Endodermal cell (in vitro differentiated cells): Measurements from ENCODE around the gene MMP28. TPM values are rescaled to one million over a fixed set of nuclear protein-coding genes. Genes with fewer than 3 reads are reported as not detected.

ENCODE experiments used
- DNase-seq: peaks from one replicate; pipeline ENCODE4 v3.0.0-alpha.2; 2017
- H3K27ac ChIP-seq: 2 replicates; pipeline ENCODE4 v1.5.1; 2013; ENCODE audit warnings: mild to moderate bottlenecking, low read depth, low read length, moderate library complexity
- H3K27me3 ChIP-seq: 2 replicates; pipeline ENCODE4 v1.6.1; 2013; ENCODE audit warnings: mild to moderate bottlenecking, low read length, moderate library complexity; ENCODE audit not compliant: insufficient read depth, control insufficient read depth, poor library complexity, severe bottlenecking
- H3K36me3 ChIP-seq: 2 replicates; pipeline ENCODE4 v1.7.0; 2013; ENCODE audit warnings: mild to moderate bottlenecking, low read length, moderate library complexity; ENCODE audit not compliant: control insufficient read depth, insufficient read depth
- H3K4me1 ChIP-seq: one replicate; pipeline ENCODE4 v1.7.0; 2013; ENCODE audit warnings: low read length; ENCODE audit not compliant: control insufficient read depth, insufficient read depth
- H3K4me3 ChIP-seq: 2 replicates; pipeline ENCODE4 v1.5.1; 2013; ENCODE audit warnings: mild to moderate bottlenecking, low read length, moderate library complexity
- H3K9ac ChIP-seq: 2 replicates; pipeline ENCODE4 v1.6.1; 2013; ENCODE audit warnings: mild to moderate bottlenecking, low read length, moderate library complexity; ENCODE audit not compliant: poor library complexity, severe bottlenecking; ENCODE audit errors: extremely low read depth
- H3K9me3 ChIP-seq: 2 replicates; pipeline ENCODE4 v1.6.1; 2013; ENCODE audit warnings: mild to moderate bottlenecking, low read length, moderate library complexity; ENCODE audit not compliant: control insufficient read depth
- H3K27ac Mint-ChIP-seq: 2 replicates; pipeline ENCODE4 v1.8.0; 2020; ENCODE audit warnings: mixed read lengths
- H3K27me3 Mint-ChIP-seq: 2 replicates; pipeline ENCODE4 v1.8.0; 2021; ENCODE audit warnings: mild to moderate bottlenecking, mixed read lengths; ENCODE audit not compliant: insufficient read depth
- H3K36me3 Mint-ChIP-seq: 2 replicates; pipeline ENCODE4 v1.8.0; 2020; ENCODE audit warnings: low read depth, mixed read lengths
- H3K4me1 Mint-ChIP-seq: 2 replicates; pipeline ENCODE4 v1.8.0; 2020; ENCODE audit warnings: mixed read lengths
- H3K4me3 Mint-ChIP-seq: 2 replicates; pipeline ENCODE4 v1.8.0; 2020; ENCODE audit warnings: mild to moderate bottlenecking, moderate library complexity, mixed read lengths
- H3K9me3 Mint-ChIP-seq: 2 replicates; pipeline ENCODE4 v1.8.0; 2020; ENCODE audit warnings: mild to moderate bottlenecking, mixed read lengths
- WGBS, 2 experiments: methylation state at CpG; one replicate each; pipeline versions ENCODE4 v1.1.5 to v1.1.7; 2013; ENCODE audit warnings: missing lambda C conversion rate in 2 of 2, mixed read lengths in 1 of 2; ENCODE audit not compliant: insufficient coverage in 1 of 2, insufficient read length in 1 of 2; 5-methylcytosine and 5-hydroxymethylcytosine counted together
- total RNA-seq, 2 donors: library from RNA; stranded (reverse); fragmentation: NEBNext Ultra II Directional in 1 of 2; extraction: Animal tissue kit (Norgen Biotek cat#: 25700) in 1 of 2; gene quantifications; 2 replicates in 1 of 2; 3 replicates in 1 of 2; pipeline ENCODE4 v1.2.1, GENCODE V29; 2021
- TF ChIP-seq, protein P1 (sequence below): fragments of 200-600 bp; sonication (generic); conservative IDR thresholded peaks from 2 replicates; pipeline ENCODE4 v1.5.0; 2021; ENCODE audit warnings: antibody characterized with exemption, mild to moderate bottlenecking

Gene MMP28
- total RNA-seq, 2 donors from 2014 or later = not detected

GRCh38 chr17:35730400-35731005 is 64.9 kb downstream of the MMP28 start:
- Mint-ChIP-seq H3K36me3 (peaks cover 5% of the 10 kb centered on the region), H3K4me3 (peak overlapping the region; percentile 80), H3K4me1 (peaks cover 55% of the 10 kb centered on the region), H3K9me3 (no peaks in the 10 kb centered on the region), H3K27me3 (peaks cover 20% of the 10 kb centered on the region), H3K27ac (no peak overlapping the region)
- WGBS, 2 experiments = 88 to 90% methylated on average over 5 to 9 of the region's 10 CpGs
- TF ChIP-seq, protein P1, sequence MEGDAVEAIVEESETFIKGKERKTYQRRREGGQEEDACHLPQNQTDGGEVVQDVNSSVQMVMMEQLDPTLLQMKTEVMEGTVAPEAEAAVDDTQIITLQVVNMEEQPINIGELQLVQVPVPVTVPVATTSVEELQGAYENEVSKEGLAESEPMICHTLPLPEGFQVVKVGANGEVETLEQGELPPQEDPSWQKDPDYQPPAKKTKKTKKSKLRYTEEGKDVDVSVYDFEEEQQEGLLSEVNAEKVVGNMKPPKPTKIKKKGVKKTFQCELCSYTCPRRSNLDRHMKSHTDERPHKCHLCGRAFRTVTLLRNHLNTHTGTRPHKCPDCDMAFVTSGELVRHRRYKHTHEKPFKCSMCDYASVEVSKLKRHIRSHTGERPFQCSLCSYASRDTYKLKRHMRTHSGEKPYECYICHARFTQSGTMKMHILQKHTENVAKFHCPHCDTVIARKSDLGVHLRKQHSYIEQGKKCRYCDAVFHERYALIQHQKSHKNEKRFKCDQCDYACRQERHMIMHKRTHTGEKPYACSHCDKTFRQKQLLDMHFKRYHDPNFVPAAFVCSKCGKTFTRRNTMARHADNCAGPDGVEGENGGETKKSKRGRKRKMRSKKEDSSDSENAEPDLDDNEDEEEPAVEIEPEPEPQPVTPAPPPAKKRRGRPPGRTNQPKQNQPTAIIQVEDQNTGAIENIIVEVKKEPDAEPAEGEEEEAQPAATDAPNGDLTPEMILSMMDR = no peak
- Histone ChIP-seq H3K27me3 (no peaks in the 10 kb centered on the region), H3K4me1 (peaks cover 34% of the 10 kb centered on the region), H3K9me3 (no peaks in the 10 kb centered on the region), H3K4me3 (no peak overlapping the region), H3K9ac (no peak overlapping the region), H3K36me3 (peaks cover 25% of the 10 kb centered on the region), H3K27ac (no peak overlapping the region)
- DNase-seq = peak; percentile 60

GRCh38 chr17:35729405-35729833 is 66.0 kb downstream of the MMP28 start:
- Histone ChIP-seq H3K4me1 (peaks cover 34% of the 10 kb centered on the region), H3K36me3 (peaks cover 36% of the 10 kb centered on the region), H3K27me3 (no peaks in the 10 kb centered on the region), H3K9ac (no peak overlapping the region), H3K27ac (no peak overlapping the region), H3K4me3 (peak overlapping the region; percentile 63), H3K9me3 (no peaks in the 10 kb centered on the region)
- H3K36me3 Mint-ChIP-seq = peaks cover 16% of the 10 kb centered on the region
- H3K27me3 Mint-ChIP-seq = peaks cover 14% of the 10 kb centered on the region
- WGBS, 2 experiments = 7 to 45% methylated on average over 2 to 4 of the region's 4 CpGs
- peaks cover 57% of the 10 kb centered on the region for H3K4me1 Mint-ChIP-seq
- TF ChIP-seq, protein P1 = no peak
- no peaks in the 10 kb centered on the region for H3K9me3 Mint-ChIP-seq
- peak overlapping the region; percentile 83 for H3K27ac Mint-ChIP-seq
- H3K4me3 Mint-ChIP-seq = peak overlapping the region; percentile 29
- DNase-seq = peak; percentile 89

GRCh38 chr17:35728551-35728950 is 66.9 kb downstream of the MMP28 start:
- Mint-ChIP-seq H3K9me3 (no peaks in the 10 kb centered on the region), H3K27ac (peak overlapping the region; percentile 32), H3K4me1 (peaks cover 57% of the 10 kb centered on the region), H3K4me3 (peak overlapping the region; percentile 29), H3K36me3 (peaks cover 23% of the 10 kb centered on the region), H3K27me3 (peaks cover 11% of the 10 kb centered on the region)
- H3K9ac ChIP-seq = no peak overlapping the region
- 88 to 100% methylated on average over 2 to 3 of the region's 3 CpGs for WGBS, 2 experiments
- H3K4me1 ChIP-seq = peaks cover 34% of the 10 kb centered on the region
- H3K27ac ChIP-seq = no peak overlapping the region
- no peak overlapping the region for H3K4me3 ChIP-seq
- no peaks in the 10 kb centered on the region for H3K27me3 ChIP-seq
- DNase-seq = peak; percentile 57
- H3K36me3 ChIP-seq = peaks cover 40% of the 10 kb centered on the region
- H3K9me3 ChIP-seq = no peaks in the 10 kb centered on the region
- TF ChIP-seq, protein P1 = no peak
